B cell (primary cell): Measurements from ENCODE around the gene BEGAIN. TPM values are rescaled to one million over a fixed set of nuclear protein-coding genes. Genes with fewer than 3 reads are reported as not detected.

ENCODE experiments used
- ATAC-seq: fragments of 200-7000 bp; cut with Tn5 transposase; one replicate; pipeline ENCODE4 v1.10.0; 2021; ENCODE audit warnings: low read depth, mild to moderate bottlenecking, moderate number of reproducible peaks, moderate library complexity
- CTCF ChIA-PET: fragments of 350-600 bp; sonication (Branson Sonifier 250); formaldehyde crosslinking; loops from one replicate; lab custom pipeline; 2021; ENCODE audit warnings: antibody characterized with exemption, inconsistent platforms; lab: Charles Lee
- POLR2A ChIA-PET: fragments of 350-600 bp; sonication (Branson Sonifier 250); formaldehyde crosslinking; loops from one replicate; lab custom pipeline; 2021; ENCODE audit warnings: antibody characterized with exemption; lab: Charles Lee
- DNase-seq: peaks from one replicate; pipeline ENCODE4 v3.0.0; 2013
- H2AFZ ChIP-seq: 2 replicates; pipeline ENCODE4 v1.6.1; 2012; ENCODE audit warnings: mild to moderate bottlenecking, low read depth, low read length; ENCODE audit not compliant: insufficient read depth, poor library complexity, severe bottlenecking
- H3K27ac ChIP-seq, 2 donors: 1 replicate in 1 of 2; 2 replicates in 1 of 2; pipeline ENCODE4 v1.5.1; 2012 to 2013; ENCODE audit warnings: low read length in 2 of 2, mild to moderate bottlenecking in 2 of 2, moderate library complexity in 1 of 2
- H3K27me3 ChIP-seq, 4 experiments: fragments of 200-600 bp in 1 of 4; sonication (generic) in 1 of 4; replicated peaks in 1 of 4; 1 replicate in 2 of 4; 2 replicates in 2 of 4; pipeline versions ENCODE4 v1.6.1 to v1.7.0; 2013 to 2016; ENCODE audit warnings: low read length in 3 of 4, mild to moderate bottlenecking in 2 of 4, mixed read lengths in 1 of 4, moderate library complexity in 1 of 4; ENCODE audit not compliant: insufficient read depth in 4 of 4, control insufficient read depth in 3 of 4; ENCODE audit errors: control extremely low read depth in 1 of 4
- H3K36me3 ChIP-seq, 2 experiments: replicated peaks in 1 of 2; 1 replicate in 1 of 2; 2 replicates in 1 of 2; pipeline versions ENCODE4 v1.6.1 to v1.7.1; 2013; ENCODE audit warnings: low read length in 1 of 2; ENCODE audit not compliant: insufficient read depth in 2 of 2, control insufficient read depth in 1 of 2; ENCODE audit errors: control extremely low read depth in 1 of 2, extremely low read depth in 1 of 2
- H3K4me1 ChIP-seq, 2 donors: fragments of 200-600 bp in 1 of 2; sonication (generic) in 1 of 2; 1 replicate in 1 of 2; 2 replicates in 1 of 2; pipeline versions ENCODE4 v1.5.1 to v1.6.1; 2013 to 2017; ENCODE audit warnings: low read length in 2 of 2; ENCODE audit not compliant: control insufficient read depth in 2 of 2, insufficient read depth in 2 of 2
- H3K4me2 ChIP-seq: replicated peaks from 2 replicates; pipeline ENCODE3; 2012; ENCODE audit warnings: mild to moderate bottlenecking, low read depth, low read length; ENCODE audit not compliant: poor library complexity, severe bottlenecking
- H3K4me3 ChIP-seq, 5 experiments: fragments of 200-600 bp in 1 of 5; sonication (generic) in 1 of 5; 1 replicate in 3 of 5; 2 replicates in 2 of 5; pipeline versions ENCODE4 v1.5.1 to v1.7.0; 2011 to 2016; ENCODE audit warnings: low read length in 4 of 5, mild to moderate bottlenecking in 4 of 5, low read depth in 2 of 5, control low read depth in 1 of 5, moderate library complexity in 1 of 5; ENCODE audit not compliant: insufficient read depth in 1 of 5; ENCODE audit errors: control extremely low read depth in 1 of 5, extremely low read depth in 1 of 5
- H3K79me2 ChIP-seq: fragments of 200-600 bp; sonication (generic); one replicate; pipeline ENCODE4 v1.6.0; 2016; ENCODE audit warnings: low read length; ENCODE audit not compliant: control insufficient read depth, insufficient read depth
- H3K9ac ChIP-seq: fragments of 200-600 bp; sonication (generic); 2 replicates; pipeline ENCODE4 v1.6.1; 2017; ENCODE audit warnings: mild to moderate bottlenecking, low read length, moderate library complexity
- H3K9me3 ChIP-seq, 3 donors: one replicate each; pipeline versions ENCODE4 v1.6.1 to v1.7.1; 2013; ENCODE audit warnings: low read length in 2 of 3; ENCODE audit not compliant: control insufficient read depth in 2 of 3, insufficient read depth in 1 of 3; ENCODE audit errors: control extremely low read depth in 1 of 3
- H4K20me1 ChIP-seq: 2 replicates; pipeline ENCODE4 v1.6.0; 2012; ENCODE audit warnings: mild to moderate bottlenecking, low read length; ENCODE audit not compliant: insufficient read depth, control insufficient read depth, poor library complexity, severe bottlenecking
- H3K27ac Mint-ChIP-seq: one replicate; pipeline ENCODE4 v1.8.0; 2021; ENCODE audit warnings: mixed read lengths
- H3K27me3 Mint-ChIP-seq: one replicate; pipeline ENCODE4 v1.8.0; 2021; ENCODE audit warnings: mixed read lengths
- H3K4me1 Mint-ChIP-seq: one replicate; pipeline ENCODE4 v1.8.0; 2021; ENCODE audit warnings: mixed read lengths
- H3K4me3 Mint-ChIP-seq: one replicate; pipeline ENCODE4 v1.8.0; 2021; ENCODE audit warnings: mixed read lengths
- H3K9me3 Mint-ChIP-seq: one replicate; pipeline ENCODE4 v1.8.0; 2022; ENCODE audit warnings: mixed read lengths; ENCODE audit not compliant: insufficient read depth
- EZH2 ChIP-seq: IDR thresholded peaks from 2 replicates; pipeline ENCODE4 v1.6.1; 2012; ENCODE audit warnings: borderline replicate concordance, low read depth, mild to moderate bottlenecking, moderate library complexity, low read length; ENCODE audit not compliant: insufficient read depth, poor library complexity, severe bottlenecking
- WGBS: methylation state at CpG from one replicate; pipeline ENCODE4 v1.1.5; 2013; ENCODE audit warnings: missing lambda C conversion rate; ENCODE audit not compliant: insufficient coverage; 5-methylcytosine and 5-hydroxymethylcytosine counted together
- intact Hi-C: fragments of 100-400 bp; cut with micrococcal nuclease; formaldehyde crosslinking; loops from one replicate; pipeline ENCODE4 v1.10.0; 2022
- polyA plus RNA-seq: library from polyadenylated mRNA; depleted of rRNA; stranded (reverse); fragments of >200 nt; gene quantifications from 2 replicates; pipeline ENCODE4 v1.2.3, GENCODE V29; 2012
- total RNA-seq, 2 donors: library from RNA; stranded (reverse); fragments of 120-200 nt in 1 of 2; gene quantifications; 1 replicate in 1 of 2; 2 replicates in 1 of 2; pipeline versions ENCODE4 v1.2.3 to v1.2.4, GENCODE V29; 2013 to 2022
- TF ChIP-seq, protein P1 (sequence below): fragments of 200-600 bp; IDR thresholded peaks from one replicate; pipeline ENCODE4 v1.8.0; 2022; ENCODE audit warnings: antibody characterized with exemption, mild to moderate bottlenecking

The BEGAIN gene
- total and polyA plus RNA-seq, 2 donors (not counting 1 experiment from before 2014, with no cell fraction given), result 4.9 TPM; not detected in 1

DNA sequence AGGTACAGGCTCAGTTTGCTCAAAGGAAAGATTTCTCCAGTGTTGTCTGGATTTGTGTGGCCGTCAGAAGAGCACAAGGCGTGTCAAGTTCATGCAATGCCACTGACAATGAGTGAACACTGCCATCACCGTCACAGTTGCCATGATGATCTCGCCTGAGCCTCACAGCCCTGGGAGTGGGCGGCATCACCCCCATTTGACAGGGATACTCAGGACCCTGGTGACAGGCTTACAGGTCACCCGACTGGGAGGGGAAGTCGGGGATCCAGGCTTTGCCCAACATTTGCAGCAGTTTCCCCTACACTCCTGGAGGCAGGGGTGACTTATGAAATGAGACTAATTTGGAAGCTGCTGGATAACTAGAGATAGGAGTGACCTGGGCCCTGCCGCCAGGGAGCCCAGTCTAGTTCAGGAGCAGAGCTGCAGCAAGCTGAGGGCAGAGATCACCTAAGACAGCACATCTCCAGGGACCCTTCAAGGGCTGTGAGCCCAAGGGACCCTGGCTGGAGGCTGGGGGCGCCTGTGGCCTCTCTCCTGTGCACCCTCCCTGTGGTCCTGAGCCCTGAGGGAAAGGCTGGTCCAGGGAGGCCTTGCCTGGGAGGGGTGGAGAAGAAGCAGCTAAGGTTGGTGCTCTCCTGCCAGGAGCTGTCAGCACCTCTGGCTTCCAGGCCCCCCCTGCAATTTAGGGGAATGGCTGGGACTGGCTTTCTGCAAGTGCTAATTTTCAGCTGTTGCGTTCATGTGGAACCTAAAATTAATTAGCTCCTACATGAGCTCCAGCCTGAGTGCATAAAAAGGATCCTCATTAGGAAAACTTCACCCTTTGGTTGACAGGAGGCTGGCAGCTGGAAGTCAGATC, 32.4 kb upstream of the BEGAIN start:
- Histone ChIP-seq H3K27ac (no peak overlapping the region), H3K27me3 (peaks cover 0 to 9% (median 0%) of the 10 kb centered on the region in 4 experiments), H4K20me1 (no peaks in the 10 kb centered on the region), H3K4me2 (no peak overlapping the region), H3K4me1 (no peaks in the 10 kb centered on the region), H3K79me2 (no peaks in the 10 kb centered on the region), H2AFZ (no peak overlapping the region), H3K4me3 (no peak overlapping the region), H3K36me3 (no peaks in the 10 kb centered on the region), H3K9ac (no peak overlapping the region), H3K9me3 (peaks cover 0 to 6% (median 0%) of the 10 kb centered on the region in 3 donors)
- no peak overlapping the region for H3K4me3 Mint-ChIP-seq
- DNase-seq (no peak), ATAC-seq (no peak)
- POLR2A ChIA-PET, result no interaction called here
- H3K9me3 Mint-ChIP-seq, result peaks cover 2% of the 10 kb centered on the region
- CTCF ChIA-PET, result no interaction called here
- peaks cover 20% of the 10 kb centered on the region for H3K27me3 Mint-ChIP-seq
- H3K27ac Mint-ChIP-seq, result no peak overlapping the region
- no peak for TF ChIP-seq EZH2
- TF ChIP-seq, protein P1, sequence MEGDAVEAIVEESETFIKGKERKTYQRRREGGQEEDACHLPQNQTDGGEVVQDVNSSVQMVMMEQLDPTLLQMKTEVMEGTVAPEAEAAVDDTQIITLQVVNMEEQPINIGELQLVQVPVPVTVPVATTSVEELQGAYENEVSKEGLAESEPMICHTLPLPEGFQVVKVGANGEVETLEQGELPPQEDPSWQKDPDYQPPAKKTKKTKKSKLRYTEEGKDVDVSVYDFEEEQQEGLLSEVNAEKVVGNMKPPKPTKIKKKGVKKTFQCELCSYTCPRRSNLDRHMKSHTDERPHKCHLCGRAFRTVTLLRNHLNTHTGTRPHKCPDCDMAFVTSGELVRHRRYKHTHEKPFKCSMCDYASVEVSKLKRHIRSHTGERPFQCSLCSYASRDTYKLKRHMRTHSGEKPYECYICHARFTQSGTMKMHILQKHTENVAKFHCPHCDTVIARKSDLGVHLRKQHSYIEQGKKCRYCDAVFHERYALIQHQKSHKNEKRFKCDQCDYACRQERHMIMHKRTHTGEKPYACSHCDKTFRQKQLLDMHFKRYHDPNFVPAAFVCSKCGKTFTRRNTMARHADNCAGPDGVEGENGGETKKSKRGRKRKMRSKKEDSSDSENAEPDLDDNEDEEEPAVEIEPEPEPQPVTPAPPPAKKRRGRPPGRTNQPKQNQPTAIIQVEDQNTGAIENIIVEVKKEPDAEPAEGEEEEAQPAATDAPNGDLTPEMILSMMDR, result no peak
- intact Hi-C loops, result no loop called here
- H3K4me1 Mint-ChIP-seq, result no peaks in the 10 kb centered on the region
- WGBS, result 88% methylated on average over 9 of the region's 10 CpGs

DNA sequence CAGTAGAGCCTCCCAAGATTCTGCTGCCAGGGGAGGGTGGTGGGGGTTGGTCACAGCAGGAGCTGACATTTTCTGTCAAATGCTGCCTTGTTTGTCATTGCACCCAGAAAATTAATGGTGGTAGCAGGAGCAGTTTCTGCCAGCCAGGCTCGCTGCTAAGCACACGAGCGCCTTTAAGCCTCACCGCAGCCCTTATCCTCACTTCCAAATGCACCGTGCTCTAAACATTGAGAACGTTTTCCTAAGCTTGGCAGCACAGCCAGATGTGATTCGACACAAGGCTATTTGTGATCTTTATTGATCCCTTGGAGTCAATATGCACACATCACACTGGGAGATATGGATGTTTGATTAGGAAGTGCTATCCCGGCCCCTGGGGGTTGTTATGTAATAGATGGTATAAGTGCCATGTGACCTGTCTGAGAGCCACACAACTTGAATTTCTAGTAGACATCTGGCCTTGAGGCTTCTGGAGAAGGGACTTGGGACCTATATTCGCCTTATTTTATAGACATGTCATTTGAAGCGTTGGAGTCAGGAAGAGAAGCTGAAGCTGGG, 31.6 kb upstream of the BEGAIN start:
- Histone ChIP-seq H3K9me3 (peaks cover 0 to 6% (median 0%) of the 10 kb centered on the region in 3 donors), H3K27ac (no peak overlapping the region), H2AFZ (no peak overlapping the region), H3K4me3 (no peak overlapping the region), H4K20me1 (no peaks in the 10 kb centered on the region), H3K4me2 (no peak overlapping the region), H3K4me1 (no peaks in the 10 kb centered on the region), H3K36me3 (no peaks in the 10 kb centered on the region), H3K79me2 (no peaks in the 10 kb centered on the region), H3K9ac (no peak overlapping the region), H3K27me3 (peaks cover 0 to 9% (median 0%) of the 10 kb centered on the region in 4 experiments)
- 51% methylated on average over 9 of the region's 10 CpGs for WGBS
- DNase-seq (no peak), ATAC-seq (no peak)
- POLR2A ChIA-PET, result no interaction called here
- no peak overlapping the region for H3K4me3 Mint-ChIP-seq
- H3K4me1 Mint-ChIP-seq, result no peaks in the 10 kb centered on the region
- intact Hi-C loops, result no loop called here
- CTCF ChIA-PET, result no interaction called here
- no peak overlapping the region for H3K27ac Mint-ChIP-seq
- peaks cover 2% of the 10 kb centered on the region for H3K9me3 Mint-ChIP-seq
- peaks cover 17% of the 10 kb centered on the region for H3K27me3 Mint-ChIP-seq
- TF ChIP-seq, protein P1, result no peak
- TF ChIP-seq EZH2, result no peak
